GM23248 (cell line): ENCODE data around the gene SLC35F4.

Source experiments
- EZH2 ChIP-seq: fragments of 200-600 bp; sonication (generic); IDR thresholded peaks from 2 replicates; pipeline ENCODE4 v1.6.1; 2018; ENCODE audit warnings: antibody characterized with exemption, mild to moderate bottlenecking; ENCODE audit not compliant: insufficient read depth, poor library complexity, severe bottlenecking
- EZH2phosphoT487 ChIP-seq: fragments of 200-600 bp; sonication (generic); IDR thresholded peaks from 2 replicates; pipeline ENCODE4 v1.6.1; 2018; ENCODE audit warnings: antibody characterized with exemption, moderate library complexity, mild to moderate bottlenecking, low read depth; ENCODE audit not compliant: insufficient read depth

DNA sequence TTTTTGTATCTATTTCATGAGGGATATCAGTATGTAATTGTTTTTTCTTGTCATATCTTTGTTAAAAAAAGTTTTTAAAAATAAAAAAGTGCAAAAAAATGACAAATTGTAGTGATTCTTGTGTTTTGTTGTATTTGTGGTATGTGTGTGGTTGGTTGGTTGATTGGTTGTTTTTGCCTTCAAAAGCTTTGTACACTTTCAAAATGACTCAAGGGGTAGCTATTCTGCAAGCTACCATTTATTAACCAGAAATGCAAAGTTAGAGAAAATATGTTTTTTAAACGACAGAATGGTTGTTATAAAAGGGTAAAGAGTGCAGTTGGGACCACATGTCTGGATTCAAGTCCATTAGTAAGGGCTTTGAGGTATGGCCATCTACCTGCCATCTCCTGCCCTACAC, 119.3 kb downstream of the SLC35F4 start:
- no peak for TF ChIP-seq EZH2phosphoT487
- TF ChIP-seq EZH2 = no peak
